ENCODE results near the gene NTSR1. TPM values are rescaled to one million over a fixed set of nuclear protein-coding genes. Genes with fewer than 3 reads are reported as not detected.

NTSR1 gene
- total RNA-seq, 4 donors from 2014 or later, result 0.76 TPM; not detected in 3

DNA sequence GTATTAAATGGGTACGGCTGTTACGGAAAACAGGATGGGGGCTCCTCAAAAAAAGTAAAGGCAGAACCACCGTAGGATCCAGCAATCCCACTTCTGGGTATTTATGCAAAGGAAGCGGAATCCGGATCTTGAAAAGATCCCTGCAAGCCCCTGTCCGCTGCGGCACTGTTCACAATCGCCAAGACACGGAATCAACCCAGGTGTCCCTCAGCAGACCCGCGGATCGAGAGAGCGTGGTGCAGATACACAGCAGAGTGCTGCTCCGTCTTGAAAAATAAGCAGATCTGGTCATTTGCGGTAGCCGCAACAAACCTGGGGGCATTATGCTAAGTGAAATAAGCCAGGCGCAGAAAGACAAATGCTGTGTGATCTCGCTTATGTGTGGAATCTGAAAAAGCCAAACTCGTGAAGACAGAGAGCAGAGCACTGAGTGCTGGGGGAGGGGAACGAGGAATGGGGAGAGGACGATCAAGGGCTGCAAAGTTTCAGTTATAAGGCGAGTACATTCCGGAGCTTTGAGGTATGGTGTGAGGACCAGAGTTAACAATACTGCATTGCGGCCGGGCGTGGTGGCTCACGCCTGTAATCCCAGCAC is 41.3 kb downstream of the NTSR1 start:
- DNase-seq, result no peak
- H3K4me3 ChIP-seq, result no peak overlapping the region
- no peak for TF ChIP-seq POLR2A (IDR thresholded peaks at IDR 0.05)
- TF ChIP-seq, protein P1, sequence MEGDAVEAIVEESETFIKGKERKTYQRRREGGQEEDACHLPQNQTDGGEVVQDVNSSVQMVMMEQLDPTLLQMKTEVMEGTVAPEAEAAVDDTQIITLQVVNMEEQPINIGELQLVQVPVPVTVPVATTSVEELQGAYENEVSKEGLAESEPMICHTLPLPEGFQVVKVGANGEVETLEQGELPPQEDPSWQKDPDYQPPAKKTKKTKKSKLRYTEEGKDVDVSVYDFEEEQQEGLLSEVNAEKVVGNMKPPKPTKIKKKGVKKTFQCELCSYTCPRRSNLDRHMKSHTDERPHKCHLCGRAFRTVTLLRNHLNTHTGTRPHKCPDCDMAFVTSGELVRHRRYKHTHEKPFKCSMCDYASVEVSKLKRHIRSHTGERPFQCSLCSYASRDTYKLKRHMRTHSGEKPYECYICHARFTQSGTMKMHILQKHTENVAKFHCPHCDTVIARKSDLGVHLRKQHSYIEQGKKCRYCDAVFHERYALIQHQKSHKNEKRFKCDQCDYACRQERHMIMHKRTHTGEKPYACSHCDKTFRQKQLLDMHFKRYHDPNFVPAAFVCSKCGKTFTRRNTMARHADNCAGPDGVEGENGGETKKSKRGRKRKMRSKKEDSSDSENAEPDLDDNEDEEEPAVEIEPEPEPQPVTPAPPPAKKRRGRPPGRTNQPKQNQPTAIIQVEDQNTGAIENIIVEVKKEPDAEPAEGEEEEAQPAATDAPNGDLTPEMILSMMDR (IDR thresholded peaks at IDR 0.05), result no peak
- no peaks in the 10 kb centered on the region for H3K36me3 ChIP-seq
- no peaks in the 10 kb centered on the region for H3K27me3 ChIP-seq
- no peaks in the 10 kb centered on the region for H3K4me1 ChIP-seq
- H3K9me3 ChIP-seq, result no peaks in the 10 kb centered on the region
- H3K27ac ChIP-seq, result no peak overlapping the region

DNA sequence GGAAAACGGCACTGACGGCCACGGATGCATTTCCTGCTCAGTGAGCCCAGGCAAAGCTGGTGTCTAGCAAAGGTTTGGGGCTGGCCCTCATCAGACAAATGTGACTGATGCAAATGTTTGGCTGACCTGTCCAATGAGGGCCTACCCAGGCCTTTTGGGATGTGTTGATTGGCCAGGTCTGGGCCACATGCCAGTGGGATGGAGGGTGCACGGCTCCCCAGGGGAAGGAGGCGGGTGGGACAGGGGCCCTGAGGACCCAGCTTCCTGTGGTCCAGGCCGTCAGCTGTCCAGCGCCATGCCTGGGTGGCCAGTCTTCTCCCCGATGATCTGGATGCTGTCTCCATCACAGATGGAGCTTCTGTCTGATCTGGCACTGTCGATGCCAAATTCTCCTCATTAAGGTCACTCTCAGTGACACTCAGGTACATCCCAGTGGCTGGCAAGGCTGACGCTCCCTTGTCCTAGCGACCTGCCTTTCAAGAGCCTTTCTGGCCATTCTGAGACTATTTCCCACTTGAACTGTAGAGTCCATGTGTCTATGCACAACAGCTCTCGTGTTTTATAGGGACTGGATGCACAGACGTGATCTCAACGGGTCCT is 43.0 kb downstream of the NTSR1 start:
- Histone ChIP-seq H3K9me3 (no peaks in the 10 kb centered on the region), H3K4me3 (no peak overlapping the region), H3K27ac (no peak overlapping the region), H3K4me1 (no peaks in the 10 kb centered on the region), H3K36me3 (no peaks in the 10 kb centered on the region), H3K27me3 (no peaks in the 10 kb centered on the region)
- TF ChIP-seq POLR2A (IDR thresholded peaks at IDR 0.05), result no peak
- TF ChIP-seq, protein P1 (IDR thresholded peaks at IDR 0.05), result no peak
- DNase-seq, result no peak

DNA sequence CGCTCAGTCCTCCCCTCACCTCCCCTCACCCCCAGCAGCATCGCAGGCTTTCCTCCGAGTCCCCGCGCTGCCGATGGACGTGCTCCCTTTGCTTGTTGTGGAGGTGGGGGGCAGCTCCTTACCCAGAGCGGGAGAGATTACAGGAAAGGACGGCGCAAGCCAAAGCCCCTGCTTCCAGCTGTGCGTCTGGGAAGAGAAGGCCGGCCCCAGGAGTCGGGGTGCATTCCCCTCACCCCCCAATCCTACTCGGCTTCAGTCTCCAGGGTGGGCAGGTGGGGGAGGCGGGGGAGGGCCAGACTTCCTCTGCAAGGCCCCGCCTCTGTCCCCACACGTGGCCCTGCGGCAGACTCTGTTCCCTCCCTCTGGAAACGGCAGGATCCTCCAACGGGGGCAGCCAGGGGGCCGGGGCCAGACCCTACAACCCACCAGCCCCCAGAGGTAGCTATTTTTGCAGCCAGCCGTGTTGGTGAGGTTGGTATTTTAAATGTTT is 43.6 kb downstream of the NTSR1 start:
- DNase-seq, result no peak
- no peak overlapping the region for H3K27ac ChIP-seq
- no peak overlapping the region for H3K4me3 ChIP-seq
- H3K36me3 ChIP-seq, result no peaks in the 10 kb centered on the region
- H3K4me1 ChIP-seq, result no peaks in the 10 kb centered on the region
- no peak for TF ChIP-seq POLR2A (IDR thresholded peaks at IDR 0.05)
- TF ChIP-seq, protein P1 (IDR thresholded peaks at IDR 0.05), result no peak
- H3K9me3 ChIP-seq, result no peaks in the 10 kb centered on the region
- H3K27me3 ChIP-seq, result no peaks in the 10 kb centered on the region

DNA sequence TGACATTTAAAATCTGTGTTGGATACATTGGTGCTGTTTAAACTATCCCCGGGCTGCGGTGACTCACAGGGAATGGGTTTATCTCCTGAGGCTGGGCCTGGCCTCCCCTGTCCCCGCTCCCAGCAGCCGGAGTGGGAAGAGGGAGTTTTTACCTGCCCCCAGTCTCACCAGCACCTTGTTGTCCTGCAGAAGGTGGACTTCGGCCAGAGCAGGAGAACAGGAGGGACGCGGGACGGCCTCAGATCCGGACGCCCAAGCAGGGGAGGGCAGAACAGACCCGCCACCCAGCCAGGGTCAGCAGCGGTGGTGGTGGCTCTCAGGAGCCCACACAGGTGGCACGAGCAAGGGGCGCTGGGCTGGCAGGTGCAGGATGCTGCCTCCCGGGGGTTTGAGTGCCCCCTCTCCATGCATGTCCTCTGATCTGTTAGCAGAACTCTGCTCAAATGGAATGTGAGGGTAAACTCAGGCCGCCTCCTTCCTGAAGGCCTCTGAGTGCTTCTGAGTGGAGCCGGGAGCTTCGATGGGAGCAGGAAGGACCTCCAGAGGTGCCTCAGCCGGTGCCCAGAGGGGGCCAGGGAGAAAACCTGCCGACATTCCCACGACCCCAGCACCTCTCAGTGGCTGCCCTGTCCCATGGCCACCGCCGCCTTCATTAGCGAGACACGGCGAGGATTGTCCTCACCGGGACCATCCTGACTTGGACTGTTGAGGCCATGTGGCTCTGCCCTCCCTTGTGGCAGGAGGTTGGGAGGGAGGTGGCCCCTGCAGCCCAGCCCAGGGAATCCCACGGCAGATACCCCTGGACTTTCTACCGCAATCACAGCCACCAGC is 44.2 kb downstream of the NTSR1 start:
- DNase-seq, result no peak
- no peak for TF ChIP-seq POLR2A (IDR thresholded peaks at IDR 0.05)
- TF ChIP-seq, protein P1 (IDR thresholded peaks at IDR 0.05), result no peak
- Histone ChIP-seq H3K4me3 (no peak overlapping the region), H3K36me3 (no peaks in the 10 kb centered on the region), H3K4me1 (no peaks in the 10 kb centered on the region), H3K27ac (no peak overlapping the region), H3K9me3 (no peaks in the 10 kb centered on the region), H3K27me3 (no peaks in the 10 kb centered on the region)

DNA sequence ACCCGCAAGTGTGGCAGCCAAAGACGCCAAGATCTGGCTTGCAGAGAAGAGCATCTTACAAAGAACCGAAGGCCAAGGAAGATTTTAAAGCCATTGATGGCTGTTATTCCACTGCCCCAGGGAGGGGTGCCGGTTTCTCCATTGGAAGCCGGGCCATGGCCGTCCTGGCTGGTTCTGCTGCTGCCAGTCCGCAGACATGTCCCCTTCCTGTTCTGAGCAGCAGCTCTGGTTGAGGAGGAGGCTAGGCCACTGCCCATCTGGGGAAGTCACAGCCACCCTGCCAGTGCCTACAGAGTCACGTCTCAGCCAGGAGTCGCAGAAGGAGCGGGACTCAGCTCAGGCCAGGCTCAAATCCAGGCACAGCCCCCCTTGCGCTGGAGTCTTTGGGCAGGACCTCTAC is 45.0 kb downstream of the NTSR1 start:
- TF ChIP-seq POLR2A (IDR thresholded peaks at IDR 0.05), result no peak
- TF ChIP-seq, protein P1 (IDR thresholded peaks at IDR 0.05), result no peak
- no peak for DNase-seq

More for the DNA sequence above, 45.0 kb downstream of the NTSR1 start:
- Histone ChIP-seq H3K4me3 (no peak overlapping the region), H3K27me3 (no peaks in the 10 kb centered on the region), H3K36me3 (no peaks in the 10 kb centered on the region), H3K27ac (no peak overlapping the region), H3K4me1 (no peaks in the 10 kb centered on the region), H3K9me3 (no peaks in the 10 kb centered on the region)

All from Peyer's patch (tissue), 4 donors.